ENCODE results near the gene RCN2. TPM values are rescaled to one million over a fixed set of nuclear protein-coding genes. Genes with fewer than 3 reads are reported as not detected.

RCN2 gene
- total RNA-seq, 3 donors from 2014 or later, result 25.0 to 33.2 (median 31.9) TPM

DNA sequence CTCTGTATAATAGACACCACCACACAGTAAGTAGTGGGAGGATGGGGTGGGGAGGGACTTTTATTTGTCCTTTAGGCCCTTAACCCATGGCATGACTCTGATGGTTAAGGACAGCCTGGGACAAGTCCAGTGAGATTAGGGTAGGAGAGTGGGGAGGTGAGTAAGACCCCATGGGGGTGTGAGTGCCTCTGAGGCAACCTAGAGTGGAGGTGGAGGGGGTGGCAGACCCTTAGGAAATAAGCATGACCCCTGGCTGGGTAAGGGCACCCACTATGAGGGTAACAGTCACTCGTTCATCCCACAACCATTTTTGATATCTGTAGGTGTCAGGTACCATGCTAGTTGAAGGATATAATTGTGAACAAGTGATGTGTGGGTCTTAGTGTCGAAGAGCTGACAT is 42.4 kb downstream of the RCN2 start:
- Histone ChIP-seq H3K9me3 (no peaks in the 10 kb centered on the region), H3K36me3 (ENCODE audit: low read depth) (no peaks in the 10 kb centered on the region), H3K4me3 (no peak overlapping the region), H3K4me1 (ENCODE audit: low read depth) (no peaks in the 10 kb centered on the region)
- ATAC-seq (no peak), DNase-seq (no peak)
- intact Hi-C loops (cut with DNase I, micrococcal nuclease), result no loop called here
- TF ChIP-seq, protein P1, sequence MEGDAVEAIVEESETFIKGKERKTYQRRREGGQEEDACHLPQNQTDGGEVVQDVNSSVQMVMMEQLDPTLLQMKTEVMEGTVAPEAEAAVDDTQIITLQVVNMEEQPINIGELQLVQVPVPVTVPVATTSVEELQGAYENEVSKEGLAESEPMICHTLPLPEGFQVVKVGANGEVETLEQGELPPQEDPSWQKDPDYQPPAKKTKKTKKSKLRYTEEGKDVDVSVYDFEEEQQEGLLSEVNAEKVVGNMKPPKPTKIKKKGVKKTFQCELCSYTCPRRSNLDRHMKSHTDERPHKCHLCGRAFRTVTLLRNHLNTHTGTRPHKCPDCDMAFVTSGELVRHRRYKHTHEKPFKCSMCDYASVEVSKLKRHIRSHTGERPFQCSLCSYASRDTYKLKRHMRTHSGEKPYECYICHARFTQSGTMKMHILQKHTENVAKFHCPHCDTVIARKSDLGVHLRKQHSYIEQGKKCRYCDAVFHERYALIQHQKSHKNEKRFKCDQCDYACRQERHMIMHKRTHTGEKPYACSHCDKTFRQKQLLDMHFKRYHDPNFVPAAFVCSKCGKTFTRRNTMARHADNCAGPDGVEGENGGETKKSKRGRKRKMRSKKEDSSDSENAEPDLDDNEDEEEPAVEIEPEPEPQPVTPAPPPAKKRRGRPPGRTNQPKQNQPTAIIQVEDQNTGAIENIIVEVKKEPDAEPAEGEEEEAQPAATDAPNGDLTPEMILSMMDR (IDR thresholded peaks at IDR 0.05), result no peak

DNA sequence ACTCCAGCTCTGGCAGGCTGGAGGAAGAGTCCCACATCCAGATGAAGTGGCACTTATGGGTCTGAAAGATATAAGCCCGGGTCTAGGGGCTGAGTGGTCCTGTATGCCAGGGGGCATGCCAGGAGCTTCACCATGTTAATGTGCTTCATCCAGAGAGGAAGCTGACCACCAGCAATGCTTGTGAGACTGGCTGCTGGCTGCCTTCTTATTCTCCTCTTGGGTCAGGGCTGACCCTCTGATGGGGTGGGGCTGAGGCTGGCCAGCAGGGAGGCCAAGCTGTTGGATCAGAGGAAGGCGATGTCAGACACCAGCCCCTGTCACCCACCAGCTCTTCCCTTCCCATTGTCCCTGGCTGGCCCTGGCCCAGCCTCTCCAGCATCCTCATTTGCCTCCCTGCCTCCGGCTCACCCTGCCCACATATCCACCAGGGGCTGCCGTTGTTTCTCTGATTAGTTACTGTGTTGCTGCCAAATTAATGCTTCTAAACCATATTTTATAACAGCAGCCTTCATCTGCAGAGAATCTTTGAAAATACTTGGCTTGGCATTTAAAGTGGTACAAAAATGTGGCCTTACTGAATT is 43.0 kb downstream of the RCN2 start:
- TF ChIP-seq, protein P1 (IDR thresholded peaks at IDR 0.05), result no peak
- ATAC-seq (no peak), DNase-seq (no peak)
- H3K9me3 ChIP-seq, result no peaks in the 10 kb centered on the region
- H3K4me3 ChIP-seq, result no peak overlapping the region
- H3K4me1 ChIP-seq (ENCODE audit: low read depth), result no peaks in the 10 kb centered on the region
- no peaks in the 10 kb centered on the region for H3K36me3 ChIP-seq (ENCODE audit: low read depth)
- intact Hi-C loops (cut with DNase I, micrococcal nuclease), result no loop called here

DNA sequence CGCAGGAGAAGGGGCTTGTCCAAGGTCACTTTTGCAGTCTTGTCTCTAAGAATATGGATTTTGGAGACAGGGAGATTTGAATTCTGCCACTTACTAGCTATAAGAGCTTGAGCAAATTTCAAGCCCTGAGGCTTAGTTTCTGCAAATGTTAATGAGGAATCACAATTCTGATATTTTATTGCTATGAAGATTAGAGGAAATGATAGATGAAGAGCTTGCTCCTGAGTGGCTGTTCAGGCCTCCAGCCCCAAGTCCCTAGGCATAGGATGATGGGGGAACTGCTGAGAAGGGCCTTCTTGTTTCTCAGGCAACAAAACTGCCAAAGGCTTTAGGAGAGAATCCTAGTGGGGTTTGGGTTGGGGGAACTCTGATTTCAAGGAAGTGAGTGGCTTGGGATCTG is 44.6 kb downstream of the RCN2 start:
- Histone ChIP-seq H3K36me3 (ENCODE audit: low read depth) (no peaks in the 10 kb centered on the region), H3K9me3 (no peaks in the 10 kb centered on the region), H3K4me1 (ENCODE audit: low read depth) (no peaks in the 10 kb centered on the region), H3K4me3 (no peak overlapping the region)
- TF ChIP-seq, protein P1 (IDR thresholded peaks at IDR 0.05), result no peak
- no peak for DNase-seq
- ATAC-seq, result no peak
- intact Hi-C loops (cut with DNase I, micrococcal nuclease), result no loop called here

DNA sequence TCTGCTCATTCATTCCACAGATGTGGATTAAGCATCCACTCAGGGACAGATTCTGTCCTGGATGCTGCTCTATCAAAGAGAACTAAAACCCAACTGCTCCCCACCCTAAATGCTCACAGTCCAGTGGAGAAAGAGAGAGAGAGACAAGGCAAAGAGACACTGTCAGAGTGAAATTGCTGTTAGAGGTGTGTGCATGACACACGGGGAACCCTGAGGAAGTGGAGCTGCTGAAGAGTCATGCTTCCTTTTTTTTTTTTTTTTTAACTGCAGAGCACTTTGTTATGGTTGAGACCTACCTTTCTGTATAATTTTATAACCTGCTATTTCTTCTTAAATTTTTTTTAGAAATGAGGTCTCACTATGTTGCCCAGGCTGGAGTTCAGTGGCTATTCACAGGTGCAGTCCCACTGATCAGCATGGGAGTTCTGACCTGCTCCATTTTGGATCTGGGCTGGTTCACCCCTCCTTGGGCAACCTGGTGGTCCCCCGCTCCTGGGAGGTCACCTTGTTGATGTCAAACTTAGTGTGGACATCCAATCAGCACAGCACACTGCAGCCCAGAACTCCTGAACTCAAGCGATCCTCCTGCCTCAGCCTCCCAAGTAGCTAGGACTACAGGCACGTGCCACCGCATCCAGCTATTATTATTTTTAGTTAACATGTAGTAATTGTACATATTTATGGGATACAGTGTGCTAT is 45.2 kb downstream of the RCN2 start:
- DNase-seq, result no peak
- Histone ChIP-seq H3K4me3 (no peak overlapping the region), H3K9me3 (no peaks in the 10 kb centered on the region), H3K36me3 (ENCODE audit: low read depth) (no peaks in the 10 kb centered on the region), H3K4me1 (ENCODE audit: low read depth) (no peaks in the 10 kb centered on the region)
- intact Hi-C loops (cut with DNase I, micrococcal nuclease), result no loop called here
- TF ChIP-seq, protein P1 (IDR thresholded peaks at IDR 0.05), result no peak
- no peak for ATAC-seq

DNA sequence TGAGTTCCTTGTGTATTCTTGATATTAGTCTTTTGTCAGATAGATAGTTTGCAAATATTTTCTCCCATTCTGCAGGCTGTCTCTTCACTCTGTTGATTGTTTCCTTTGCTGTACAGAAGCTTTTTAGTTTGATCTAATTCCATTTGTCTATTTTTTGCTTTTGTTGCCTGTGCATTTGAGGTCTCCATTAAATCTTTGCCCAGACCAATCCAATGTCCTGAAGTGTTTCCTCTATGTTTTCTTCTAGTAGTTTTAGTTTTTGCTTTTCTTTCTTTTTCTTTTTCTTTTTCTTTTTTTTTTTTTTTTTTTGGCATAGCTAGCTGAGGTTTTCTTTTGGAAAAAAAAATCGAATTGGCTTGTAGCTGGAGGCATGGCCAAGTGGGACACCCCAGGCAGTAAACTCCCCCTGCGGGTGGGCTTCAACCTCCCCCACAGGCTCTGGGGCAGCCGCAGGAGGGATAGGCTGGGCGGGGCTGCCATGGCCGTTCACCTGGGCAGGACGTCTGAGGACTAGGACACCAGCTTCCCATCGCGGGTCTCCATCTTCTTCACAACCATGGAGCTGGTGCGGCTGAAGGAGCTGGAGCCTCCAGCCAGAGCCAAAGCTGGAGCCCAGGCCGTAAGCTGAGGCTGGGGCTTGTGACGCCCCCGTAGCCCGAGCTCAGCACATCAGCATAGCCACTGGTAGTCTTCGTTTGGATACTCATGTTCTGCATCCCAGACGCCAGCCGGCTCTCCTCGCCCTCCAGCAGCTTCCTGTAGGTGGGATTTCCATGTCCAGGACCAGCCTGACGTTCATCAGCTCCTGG is 47.2 kb downstream of the RCN2 start:
- Histone ChIP-seq H3K4me1 (ENCODE audit: low read depth) (no peaks in the 10 kb centered on the region), H3K9me3 (no peaks in the 10 kb centered on the region), H3K36me3 (ENCODE audit: low read depth) (no peaks in the 10 kb centered on the region), H3K4me3 (no peak overlapping the region)
- DNase-seq, result no peak
- TF ChIP-seq, protein P1 (IDR thresholded peaks at IDR 0.05), result no peak
- ATAC-seq, result no peak
- intact Hi-C loops (cut with DNase I, micrococcal nuclease), result no loop called here

Measured in mucosa of descending colon (tissue), 3 donors.